ENCODE measurements around the gene AK2. TPM values are rescaled to one million over a fixed set of nuclear protein-coding genes. Genes with fewer than 3 reads are reported as not detected.
A peak's percentile ranks its signal among the peaks of the same experiment; 100 is the strongest.
"Not testable (repeated sequence)": the region's sequence is repeated elsewhere in the genome, so short reads cannot be mapped to it uniquely, and the experiment has no call there.

Gene AK2
- 58.4 and 58.7 TPM in 2 replicates for total RNA-seq

DNA sequence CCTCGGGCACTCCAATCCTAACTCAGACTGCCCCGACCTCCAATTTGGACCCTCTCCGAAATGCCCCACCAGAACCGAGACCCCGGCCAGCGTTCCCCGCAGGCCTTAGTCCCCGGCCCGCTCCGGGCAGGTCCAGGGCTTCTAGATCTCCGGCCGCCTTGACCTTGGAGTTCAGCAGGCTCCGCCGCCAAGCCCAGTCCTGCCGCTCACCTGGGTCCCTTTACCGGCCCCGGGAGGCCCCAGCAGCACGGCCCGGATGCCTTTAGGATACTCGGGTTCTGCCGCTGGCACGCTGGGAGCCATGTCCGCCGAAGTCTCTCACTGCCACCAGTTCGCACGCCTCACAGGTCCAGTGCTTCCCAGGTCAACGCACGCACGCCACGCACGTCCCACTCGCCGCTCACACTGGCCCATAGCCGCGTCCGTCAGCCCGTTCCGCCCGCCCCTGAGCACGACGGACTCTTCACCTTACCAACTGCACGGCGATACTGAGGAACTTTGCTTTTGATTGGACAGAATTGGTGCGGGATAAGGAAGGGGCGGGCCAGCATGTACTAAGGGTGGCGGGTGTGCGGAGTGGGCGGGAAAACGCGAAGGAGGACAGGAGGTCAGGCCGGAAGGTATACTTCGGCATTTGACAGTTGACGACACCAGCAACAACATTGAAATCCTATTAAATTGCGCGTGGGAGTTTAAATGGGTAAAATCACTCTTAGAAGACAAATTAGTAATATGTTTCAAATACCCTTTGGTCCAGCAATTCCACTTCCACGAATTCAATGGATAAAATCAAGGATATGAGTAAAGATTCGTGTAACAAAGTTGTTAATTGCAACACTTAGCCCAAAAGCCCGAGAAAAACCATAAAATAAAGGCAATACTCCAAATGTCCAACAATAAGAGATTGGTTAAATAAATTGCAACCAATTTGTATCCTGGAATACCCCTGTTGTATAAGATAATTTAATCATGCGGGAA lies at the start of gene AK2:
AK2 (minus strand) TSS at position 358 of the 978 bp plus-strand sequence; CDS start at position 303, 55 bp downstream.
- peak; percentile 95 to 99 for DNase-seq (ENCODE audit: low read depth in 2 of 2)

DNA sequence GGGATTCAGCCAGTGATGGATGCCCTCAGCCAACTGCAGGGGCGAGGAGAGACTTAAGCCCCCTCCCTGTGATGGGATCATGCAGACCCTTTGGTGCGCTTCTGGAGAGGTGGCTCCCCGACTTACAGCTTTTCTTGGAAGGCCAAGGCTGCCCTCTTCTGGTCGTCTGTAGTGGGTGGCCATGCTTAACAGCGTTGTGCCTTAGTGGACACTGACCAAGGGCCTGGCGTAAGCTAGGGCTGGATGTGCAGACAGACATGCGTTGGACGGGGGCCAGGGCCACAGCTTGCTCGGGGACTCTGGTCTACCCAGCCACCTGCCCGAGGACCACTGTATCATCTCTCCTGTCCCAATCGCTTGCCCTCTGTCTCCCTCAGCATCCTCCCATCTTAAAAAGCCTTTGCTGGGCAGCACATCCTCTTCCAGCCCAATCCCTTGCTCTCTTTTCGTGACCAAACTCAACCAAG lies 49.7 kb upstream of the AK2 start:
- peak; percentile 70 to 87 for DNase-seq (ENCODE audit: low read depth in 2 of 2)

DNA sequence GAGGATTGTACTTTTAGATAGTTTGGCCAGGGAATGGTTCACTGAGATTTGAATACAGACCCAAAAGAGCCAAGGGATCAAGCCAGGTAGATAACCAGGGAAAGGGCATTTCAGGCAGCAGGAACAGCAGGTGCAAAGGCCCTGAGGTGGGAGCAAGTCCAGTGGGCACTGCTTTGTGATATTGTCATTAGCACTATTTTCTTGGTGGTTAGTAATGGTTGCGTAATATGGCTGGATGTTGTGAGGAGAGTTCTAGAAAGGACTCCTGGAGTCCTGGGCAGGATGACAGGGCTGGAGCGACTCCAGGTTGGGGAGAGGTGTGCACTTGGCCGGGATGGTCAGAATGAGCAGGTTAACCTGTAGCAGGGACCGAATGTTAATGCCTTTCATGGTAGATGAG lies 48.6 kb upstream of the AK2 start:
- no peak for DNase-seq (ENCODE audit: low read depth in 2 of 2)

- DNase-seq (ENCODE audit: low read depth in 2 of 2), result no peak
These were observed 46.0 kb upstream of the AK2 start for GRCh38 chr1:33082575-33083108.

GRCh38 chr1:33081554-33082305 lies 45.0 kb upstream of the AK2 start:
- DNase-seq (ENCODE audit: low read depth in 2 of 2), result no peak

DNA sequence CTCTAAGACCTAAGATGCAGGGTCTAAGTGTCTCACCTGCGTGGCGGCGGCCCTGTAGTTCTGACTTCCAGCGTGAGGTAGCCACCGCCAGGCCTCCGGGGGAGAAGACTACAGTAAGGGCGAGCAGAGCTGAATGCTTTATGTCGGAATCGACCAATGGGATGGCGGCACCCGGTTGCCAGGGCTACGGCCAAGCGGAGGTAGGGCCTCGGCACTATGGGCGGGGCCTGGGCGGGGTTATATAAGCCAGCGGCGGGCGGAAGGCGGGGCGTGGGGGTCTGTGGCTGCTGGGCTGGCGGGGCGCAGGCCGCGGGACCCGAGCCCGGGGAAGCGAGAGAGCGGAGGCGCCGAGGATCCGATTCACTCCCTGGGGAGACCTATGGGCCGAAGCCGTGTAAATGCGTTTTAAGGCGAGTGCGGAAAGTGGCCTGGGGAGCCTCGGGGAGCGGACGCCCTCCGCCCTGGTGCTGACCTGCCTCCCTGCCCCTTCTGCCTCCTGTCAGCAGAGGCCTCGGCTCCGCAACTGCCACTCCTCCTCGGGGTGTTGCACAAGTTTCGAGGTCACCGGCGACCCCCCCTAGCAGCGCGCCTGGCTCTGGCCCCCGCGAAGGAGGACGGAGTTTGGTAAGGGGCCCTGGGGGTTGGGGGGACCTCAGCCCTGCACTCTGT lies 44.3 kb upstream of the AK2 start, which contains the start of gene AZIN2:
AZIN2 (plus strand) TSS at position 269 of the 669 bp plus-strand sequence. CDS start 1,097 bp downstream, outside the sequence.
- peak; percentile 81 to 91 for DNase-seq (ENCODE audit: low read depth in 2 of 2)

- DNase-seq (ENCODE audit: low read depth in 2 of 2), result no peak
These were observed 43.7 kb upstream of the AK2 start for GRCh38 chr1:33080373-33080772.

DNA sequence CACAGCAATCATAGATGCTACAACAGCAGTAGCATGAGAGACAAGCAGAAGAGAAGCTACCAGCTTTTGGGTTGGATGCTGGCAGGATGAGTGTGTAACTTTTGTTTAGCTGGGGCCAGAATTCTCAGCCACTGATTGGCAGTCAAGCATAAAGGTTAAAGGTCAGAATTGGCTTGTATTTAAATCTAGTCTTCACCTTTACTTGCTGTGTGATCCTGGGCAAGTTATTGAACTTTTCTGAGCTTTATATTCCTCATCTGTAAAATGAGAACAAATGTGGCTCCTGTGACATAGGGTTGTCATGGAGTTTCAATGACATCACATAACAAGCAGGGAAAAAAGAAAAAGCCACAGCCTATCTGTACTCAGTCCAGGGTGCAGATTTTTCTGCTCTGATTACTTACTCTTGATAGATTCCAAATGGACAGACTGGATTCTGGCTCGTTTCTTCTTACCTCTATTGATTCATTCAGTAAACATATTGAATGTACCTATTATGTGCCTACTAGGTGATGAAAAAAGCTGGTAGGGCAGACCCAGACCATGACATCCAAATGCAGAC lies 41.4 kb upstream of the AK2 start:
- no peak for DNase-seq (ENCODE audit: low read depth in 2 of 2)

GRCh38 chr1:33074193-33074945 lies 37.7 kb upstream of the AK2 start:
- DNase-seq (ENCODE audit: low read depth in 2 of 2), result no peak

DNA sequence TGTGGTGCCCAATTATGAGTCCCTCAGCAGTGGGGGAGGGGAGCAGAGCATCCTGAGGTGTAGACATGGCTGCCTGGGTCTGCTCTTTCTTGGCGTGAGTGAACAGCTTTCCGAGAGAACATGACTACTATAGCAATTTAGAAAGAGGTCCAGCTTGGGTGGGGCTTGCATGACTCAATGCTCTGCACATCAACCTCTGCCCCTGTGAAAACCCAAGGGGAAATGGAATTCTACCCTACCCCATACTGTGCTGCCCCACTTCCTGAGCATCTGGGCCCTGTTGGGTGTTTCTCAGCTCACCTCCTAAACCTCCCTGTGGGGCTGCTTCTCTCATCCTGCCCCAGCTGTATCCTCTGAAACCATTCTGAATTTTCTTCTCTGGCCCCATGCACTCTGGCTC lies 36.0 kb upstream of the AK2 start:
- DNase-seq (ENCODE audit: low read depth in 2 of 2), result no peak

DNA sequence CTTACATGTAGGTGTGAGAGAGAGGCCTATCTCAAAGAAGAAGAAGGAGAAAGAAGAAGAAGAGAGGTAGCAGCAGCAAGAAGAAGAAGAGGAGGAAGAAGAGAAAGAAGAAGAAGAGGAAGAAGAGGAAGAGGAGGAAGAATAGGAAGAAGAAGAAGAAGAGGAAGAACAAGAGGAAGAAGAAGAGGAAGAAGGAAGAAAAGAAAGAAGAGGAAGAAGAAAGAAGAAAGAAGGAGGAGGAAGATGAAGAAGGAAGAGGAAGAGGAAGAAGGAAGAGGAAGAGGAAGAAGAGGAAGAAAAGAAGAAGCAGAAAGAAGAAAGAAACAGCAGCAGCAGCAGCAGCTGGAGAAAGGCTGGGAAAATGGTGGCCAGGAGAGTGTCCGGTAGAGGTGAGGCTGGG lies 33.9 kb upstream of the AK2 start:
- no peak for DNase-seq (ENCODE audit: low read depth in 2 of 2)

DNA sequence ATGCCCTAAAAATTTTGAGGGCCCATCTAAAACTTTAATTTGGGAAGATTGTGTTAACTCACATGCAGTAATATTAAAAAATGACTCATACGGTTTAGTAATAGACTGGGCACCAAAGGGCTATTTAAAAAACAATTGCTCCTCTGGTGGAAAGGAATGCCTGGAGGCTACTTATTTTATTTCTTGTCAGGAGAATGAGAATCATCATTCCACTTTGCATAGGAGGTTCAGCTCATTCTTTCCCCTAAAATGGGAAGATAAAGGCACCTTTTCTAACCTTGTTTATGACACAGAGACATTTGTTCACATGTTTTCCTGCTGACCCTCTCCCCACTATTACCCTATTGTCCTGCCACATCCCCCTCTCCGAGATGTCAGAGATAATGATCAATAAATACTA lies 31.4 kb upstream of the AK2 start:
- not testable (repeated sequence) for DNase-seq (ENCODE audit: low read depth in 2 of 2)

DNA sequence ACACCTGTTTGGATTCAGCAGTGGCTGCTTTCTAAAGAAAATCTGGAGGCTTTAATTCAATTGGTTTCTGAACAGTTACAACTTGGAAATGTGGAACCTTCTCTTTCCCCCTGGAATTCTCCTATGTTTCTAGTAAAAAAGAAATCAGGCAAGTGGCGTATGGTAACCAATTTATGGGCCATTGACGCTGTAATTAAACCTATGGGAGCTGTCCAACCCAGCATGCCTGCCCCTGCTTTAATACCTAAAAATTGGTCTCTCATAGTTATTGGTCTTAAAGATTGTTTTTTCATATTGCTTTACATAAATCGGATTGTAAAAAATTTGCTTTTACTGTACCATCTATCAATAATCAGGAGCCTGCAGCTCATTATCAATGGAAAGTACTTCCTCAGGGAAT lies 29.8 kb upstream of the AK2 start:
- not testable (repeated sequence) for DNase-seq (ENCODE audit: low read depth in 2 of 2)

DNA sequence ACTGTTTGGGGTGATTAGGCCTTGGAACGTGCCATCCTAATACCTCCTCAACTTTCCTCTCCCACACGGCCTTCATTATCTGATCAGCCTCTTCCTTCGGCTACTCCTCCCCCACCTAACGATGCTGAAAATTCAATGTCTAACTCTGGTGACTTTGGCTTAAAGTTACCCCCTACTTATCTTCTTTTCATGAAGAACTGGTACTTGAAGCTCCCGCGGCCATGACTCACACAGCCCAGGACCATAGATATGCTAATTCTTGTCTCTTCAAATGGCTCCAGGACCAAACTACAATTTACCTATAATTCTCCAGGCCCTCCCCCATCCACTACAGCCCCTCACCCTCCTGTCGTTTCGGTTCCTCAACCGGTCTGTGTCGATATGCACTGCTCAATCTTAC lies 28.6 kb upstream of the AK2 start:
- no peak for DNase-seq (ENCODE audit: low read depth in 2 of 2)

DNA sequence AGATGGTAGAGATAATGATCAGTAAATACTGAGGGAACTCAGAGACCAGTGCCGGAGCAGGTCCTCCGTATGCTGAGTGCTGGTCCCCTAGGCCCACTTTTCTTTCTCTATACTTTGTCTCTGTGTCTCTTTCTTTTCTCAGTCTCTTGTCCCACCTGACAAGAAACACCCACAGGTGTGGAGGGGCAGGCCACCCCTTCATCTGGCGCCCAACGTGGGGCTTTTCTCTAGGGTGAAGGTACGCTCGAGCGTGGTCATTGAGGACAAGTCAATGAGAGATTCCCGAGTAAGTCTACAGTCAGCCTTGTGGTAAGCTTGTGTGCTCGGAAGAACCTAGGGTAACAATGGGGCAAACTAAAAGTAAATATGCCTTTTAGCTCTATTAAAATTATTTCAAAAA lies 27.6 kb upstream of the AK2 start:
- DNase-seq (ENCODE audit: low read depth in 2 of 2), result not testable (repeated sequence)

DNA sequence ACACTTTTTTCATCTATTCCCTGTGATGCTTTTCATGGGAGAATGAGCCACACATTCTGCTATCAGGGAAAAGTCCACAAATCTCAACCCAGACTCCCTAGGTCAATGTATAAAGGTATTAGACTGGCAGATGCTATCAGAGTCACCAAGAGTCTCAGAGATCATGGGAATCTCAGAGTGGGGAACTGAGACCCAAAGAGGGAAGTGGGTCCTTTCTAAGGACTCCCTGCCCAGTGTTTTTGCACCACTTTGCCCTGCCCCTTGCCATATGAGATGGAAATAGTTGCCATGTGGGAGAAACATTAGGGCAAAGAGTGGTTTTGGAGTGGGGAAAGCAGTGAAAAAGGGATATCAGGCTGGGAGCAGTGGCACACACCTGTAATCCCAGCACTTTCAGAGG lies 25.2 kb upstream of the AK2 start:
- DNase-seq (ENCODE audit: low read depth in 2 of 2), result no peak

DNA sequence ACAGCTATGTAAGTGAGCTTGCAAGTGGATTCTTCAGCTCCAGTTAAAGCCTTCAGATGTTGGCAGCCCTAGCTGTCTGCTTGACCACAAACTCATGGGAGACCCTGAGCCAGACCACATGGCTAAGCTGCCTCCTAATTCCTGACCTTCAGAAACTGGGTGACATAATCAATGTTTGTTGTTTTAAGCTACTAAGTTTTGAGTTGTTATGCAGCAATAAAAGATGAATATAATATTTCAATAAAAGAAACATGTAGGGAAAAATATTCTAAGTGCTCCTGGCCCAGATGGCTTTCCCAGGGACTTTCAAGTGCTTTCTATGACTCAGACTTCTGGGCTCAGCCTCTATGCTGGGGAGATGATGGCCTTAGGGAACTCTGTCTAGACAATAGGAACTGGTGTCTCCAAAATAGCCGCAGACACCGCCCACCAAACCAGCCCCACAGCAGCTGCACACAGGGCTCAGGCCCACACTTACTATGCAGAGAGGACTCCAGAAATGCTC lies 23.9 kb upstream of the AK2 start:
- DNase-seq (ENCODE audit: low read depth in 2 of 2), result peak in 1 of 2 donors; percentile 63

DNA sequence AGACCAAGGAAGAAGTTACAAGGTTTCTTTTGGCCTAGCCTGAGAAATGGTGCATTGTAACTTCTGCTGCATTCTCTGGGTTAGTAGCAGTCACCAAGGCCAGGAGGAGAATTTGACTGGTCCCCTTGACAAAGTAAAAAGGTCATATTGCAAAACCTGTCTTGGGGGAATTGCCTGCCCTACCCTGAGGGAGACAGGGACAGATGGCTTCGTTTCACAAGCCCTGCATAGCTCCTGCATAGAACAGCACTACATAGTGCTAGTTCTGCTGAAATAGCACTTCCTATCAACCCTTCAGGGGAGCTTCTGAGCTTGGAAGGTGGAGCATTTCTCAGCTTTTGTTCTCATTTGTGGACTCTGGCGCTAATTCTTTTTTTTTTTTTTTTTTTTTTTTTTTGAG lies 20.4 kb upstream of the AK2 start:
- no peak for DNase-seq (ENCODE audit: low read depth in 2 of 2)

- DNase-seq (ENCODE audit: low read depth in 2 of 2), result no peak
These were observed 19.7 kb upstream of the AK2 start for GRCh38 chr1:33056426-33056825.

Measured in dermis microvascular lymphatic vessel endothelial cell (primary cell).